Common myeloid progenitor, CD34-positive (primary cell): ENCODE measurements around the gene ACTL9.

Experiments
- CTCF ChIA-PET: fragments of 350-600 bp; sonication (Branson Sonifier 250); formaldehyde crosslinking; loops from one replicate; lab custom pipeline; 2021; ENCODE audit warnings: antibody characterized with exemption; lab: Charles Lee
- POLR2A ChIA-PET: fragments of 350-600 bp; sonication (Branson Sonifier 250); formaldehyde crosslinking; loops from one replicate; lab custom pipeline; 2021; ENCODE audit warnings: antibody characterized with exemption; lab: Charles Lee
- DNase-seq, 3 donors: peaks; one replicate each; pipeline versions ENCODE4 v3.0.0 to v3.0.0-alpha.2; 2013
- H3K27ac ChIP-seq, 2 experiments: 1 replicate in 1 of 2; 2 replicates in 1 of 2; pipeline ENCODE4 v1.7.0; 2013; ENCODE audit warnings: inconsistent platforms in 2 of 2, low read length in 2 of 2, mild to moderate bottlenecking in 2 of 2, low read depth in 1 of 2, moderate library complexity in 1 of 2; ENCODE audit not compliant: severe bottlenecking in 2 of 2, insufficient read depth in 1 of 2, poor library complexity in 1 of 2
- H3K27me3 ChIP-seq, 5 experiments: replicated peaks in 2 of 5; 1 replicate in 3 of 5; 2 replicates in 2 of 5; pipeline versions ENCODE4 v1.6.1 to v1.7.0; 2013; ENCODE audit warnings: low read length in 4 of 5, mild to moderate bottlenecking in 2 of 5, moderate library complexity in 2 of 5, inconsistent platforms in 1 of 5; ENCODE audit not compliant: insufficient read depth in 5 of 5, control insufficient read depth in 4 of 5
- H3K36me3 ChIP-seq, 4 experiments: 1 replicate in 2 of 4; 2 replicates in 2 of 4; pipeline versions ENCODE4 v1.6.1 to v1.7.0; 2013; ENCODE audit warnings: low read length in 3 of 4, control low read depth in 1 of 4, mild to moderate bottlenecking in 1 of 4; ENCODE audit not compliant: control insufficient read depth in 4 of 4, insufficient read depth in 4 of 4
- H3K4me1 ChIP-seq, 4 experiments: 1 replicate in 3 of 4; 2 replicates in 1 of 4; pipeline versions ENCODE4 v1.6.1 to v1.7.1; 2013; ENCODE audit warnings: low read length in 3 of 4, mild to moderate bottlenecking in 3 of 4, control low read depth in 1 of 4, inconsistent platforms in 1 of 4, moderate library complexity in 1 of 4; ENCODE audit not compliant: control insufficient read depth in 4 of 4, insufficient read depth in 4 of 4; ENCODE audit errors: control extremely low read depth in 1 of 4
- H3K4me3 ChIP-seq, 7 experiments: 1 replicate in 4 of 7; 2 replicates in 3 of 7; pipeline versions ENCODE4 v1.5.1 to v1.7.0; 2013; ENCODE audit warnings: mild to moderate bottlenecking in 7 of 7, low read length in 6 of 7, moderate library complexity in 6 of 7, inconsistent platforms in 2 of 7, low read depth in 2 of 7, control low read depth in 1 of 7; ENCODE audit not compliant: insufficient read depth in 4 of 7, control insufficient read depth in 1 of 7; ENCODE audit errors: extremely low read depth in 1 of 7
- H3K9me3 ChIP-seq, 5 experiments: 1 replicate in 4 of 5; 2 replicates in 1 of 5; pipeline versions ENCODE4 v1.6.1 to v1.7.1; 2013; ENCODE audit warnings: low read length in 4 of 5, mild to moderate bottlenecking in 2 of 5, inconsistent platforms in 1 of 5, low read depth in 1 of 5, moderate library complexity in 1 of 5; ENCODE audit not compliant: control insufficient read depth in 4 of 5, insufficient read depth in 2 of 5; ENCODE audit errors: control extremely low read depth in 1 of 5
- WGBS: methylation state at CpG from one replicate; pipeline ENCODE4 v1.1.5; 2013; ENCODE audit not compliant: insufficient coverage; 5-methylcytosine and 5-hydroxymethylcytosine counted together

ACTL9 gene

GRCh38 chr19:8664671-8665057 is 33.9 kb downstream of the ACTL9 start:
- H3K36me3 ChIP-seq = no peaks in the 10 kb centered on the region
- peaks cover 0 to 2% (median 0%) of the 10 kb centered on the region in 5 experiments for H3K9me3 ChIP-seq
- H3K27me3 ChIP-seq = no peaks in the 10 kb centered on the region
- H3K27ac ChIP-seq = no peak overlapping the region
- 52% methylated on average over 4 of the region's 4 CpGs for WGBS
- ChIA-PET CTCF (interaction anchor here (0.9 to 4.0 kb wide), 5 partner anchors 9 to 29 kb away, joined by 3 to 15 read pairs (median 5); no protein-coding TSS in a partner anchor), POLR2A (no interaction called here)
- DNase-seq = no peak
- H3K4me1 ChIP-seq = peaks cover 3 to 44% (median 33%) of the 10 kb centered on the region in 4 experiments
- peak overlapping the region in 3 of 7 experiments; percentile 11 to 32 (median 20) for H3K4me3 ChIP-seq

- WGBS = 18% methylated on average over 15 of the region's 22 CpGs
- ChIA-PET POLR2A (no interaction called here), CTCF (interaction anchor here (0.8 to 4.0 kb wide), 6 partner anchors 8 to 30 kb away, joined by 3 to 15 read pairs (median 4); no protein-coding TSS in a partner anchor)
- H3K4me1 ChIP-seq = peaks cover 3 to 44% (median 30%) of the 10 kb centered on the region in 4 experiments
- peak overlapping the region in 3 of 7 experiments; percentile 11 to 32 (median 20) for H3K4me3 ChIP-seq
- H3K9me3 ChIP-seq = peaks cover 0 to 2% (median 0%) of the 10 kb centered on the region in 5 experiments
- peak in 2 of 3 donors; percentile 68 to 73 for DNase-seq
- no peaks in the 10 kb centered on the region for H3K27me3 ChIP-seq
- H3K27ac ChIP-seq = no peak overlapping the region
- H3K36me3 ChIP-seq = no peaks in the 10 kb centered on the region
These were observed 34.5 kb downstream of the ACTL9 start for GRCh38 chr19:8663920-8664670.

- ChIA-PET POLR2A (no interaction called here), CTCF (no interaction called here)
- Histone ChIP-seq H3K27ac (no peak overlapping the region), H3K4me1 (peaks cover 2 to 42% (median 25%) of the 10 kb centered on the region in 4 experiments), H3K27me3 (no peaks in the 10 kb centered on the region), H3K9me3 (no peaks in the 10 kb centered on the region), H3K4me3 (no peak overlapping the region), H3K36me3 (no peaks in the 10 kb centered on the region)
- WGBS = 100% methylated on average over 1 of the region's 4 CpGs
- DNase-seq = no peak
These were observed 36.3 kb downstream of the ACTL9 start for GRCh38 chr19:8662263-8662662.

- H3K9me3 ChIP-seq = no peaks in the 10 kb centered on the region
- DNase-seq = no peak
- WGBS = 100% methylated on average over 4 of the region's 7 CpGs
- no peak overlapping the region for H3K27ac ChIP-seq
- H3K4me1 ChIP-seq = peaks cover 0 to 39% (median 23%) of the 10 kb centered on the region in 4 experiments
- no peak overlapping the region for H3K4me3 ChIP-seq
- CTCF ChIA-PET = interaction anchor here (8.2 kb wide), 1 partner anchor 33 kb away, joined by 117 read pairs; no protein-coding TSS in a partner anchor
- H3K27me3 ChIP-seq = peaks cover 0 to 9% (median 0%) of the 10 kb centered on the region in 5 experiments
- POLR2A ChIA-PET = interaction anchor here (1.0 kb wide), 1 partner anchor 11 kb away, joined by 6 read pairs; no protein-coding TSS in a partner anchor
- H3K36me3 ChIP-seq = no peaks in the 10 kb centered on the region
These were observed 38.7 kb downstream of the ACTL9 start for GRCh38 chr19:8659905-8660304.

GRCh38 chr19:8657869-8658268 is 40.7 kb downstream of the ACTL9 start:
- H3K27ac ChIP-seq = no peak overlapping the region
- H3K36me3 ChIP-seq = no peaks in the 10 kb centered on the region
- ChIA-PET CTCF (interaction anchor here (0.8 to 8.2 kb wide), 2 partner anchors 16 to 35 kb away, joined by 3 to 117 read pairs; no protein-coding TSS in a partner anchor), POLR2A (interaction anchor here (1.2 kb wide), 1 partner anchor 9 kb away, joined by 3 read pairs; no protein-coding TSS in a partner anchor)
- H3K4me1 ChIP-seq = peaks cover 0 to 26% (median 13%) of the 10 kb centered on the region in 4 experiments
- WGBS = 96% methylated on average over 4 of the region's 5 CpGs
- no peak for DNase-seq
- no peak overlapping the region for H3K4me3 ChIP-seq
- no peaks in the 10 kb centered on the region for H3K9me3 ChIP-seq
- H3K27me3 ChIP-seq = peaks cover 0 to 9% (median 0%) of the 10 kb centered on the region in 5 experiments

- POLR2A ChIA-PET = interaction anchor here (1.0 kb wide), 1 partner anchor 39 kb away, joined by 3 read pairs; no protein-coding TSS in a partner anchor
- Histone ChIP-seq H3K4me3 (no peak overlapping the region), H3K4me1 (peaks cover 0 to 33% (median 17%) of the 10 kb centered on the region in 4 experiments), H3K9me3 (no peaks in the 10 kb centered on the region), H3K27ac (no peak overlapping the region), H3K36me3 (no peaks in the 10 kb centered on the region), H3K27me3 (peaks cover 0 to 9% (median 0%) of the 10 kb centered on the region in 5 experiments)
- DNase-seq = no peak
- WGBS = 69% methylated on average over 12 of the region's 12 CpGs
- CTCF ChIA-PET = interaction anchor here (0.9 to 8.2 kb wide), 9 partner anchors 10 to 74 kb away, joined by 3 to 117 read pairs (median 5); no protein-coding TSS in a partner anchor
These were observed 43.3 kb downstream of the ACTL9 start for GRCh38 chr19:8655340-8655709.
